Caco-2 (cell line): ENCODE data around the gene CREBL2. TPM values are rescaled to one million over a fixed set of nuclear protein-coding genes. Genes with fewer than 3 reads are reported as not detected.

Experiments used
- BruUV-seq: library from RNA; stranded (reverse); fragments of 400-500 nt; replicated peaks from 2 replicates; lab custom pipeline; 2021; lab: Mats Ljungman, UMichigan
- CTCF ChIA-PET: fragments of 300-600 bp; sonication (Branson Sonifier 250); formaldehyde crosslinking; loops from one replicate; lab custom pipeline; 2022; ENCODE audit warnings: antibody characterized with exemption; lab: Charles Lee
- POLR2A ChIA-PET: fragments of 300-600 bp; sonication (Branson Sonifier 250); formaldehyde crosslinking; loops from one replicate; lab custom pipeline; 2022; ENCODE audit warnings: antibody characterized with exemption; lab: Charles Lee
- DNase-seq, 2 experiments: peaks; one replicate each; pipeline versions ENCODE4 v3.0.0 to v3.0.0-alpha.2; 2020 to 2022
- H3K27me3 ChIP-seq: replicated peaks from 2 replicates; pipeline ENCODE4 v1.6.0; 2011; ENCODE audit warnings: low read length; ENCODE audit not compliant: control insufficient read depth, insufficient read depth
- H3K36me3 ChIP-seq: 2 replicates; pipeline ENCODE4 v1.5.1; 2011; ENCODE audit warnings: low read length; ENCODE audit not compliant: control insufficient read depth, insufficient read depth
- H3K4me1 ChIP-seq: fragments of 250-450 bp; sonication (Bioruptor Pico); 2 replicates; pipeline ENCODE4 v1.5.1; 2020; ENCODE audit warnings: mild to moderate bottlenecking
- H3K4me3 ChIP-seq: 2 replicates; pipeline ENCODE4 v1.5.1; 2011; ENCODE audit warnings: low read depth, mild to moderate bottlenecking, control low read depth, low read length
- H3K9me3 ChIP-seq: fragments of 250-450 bp; sonication (Bioruptor Pico); 2 replicates; pipeline ENCODE4 v1.5.1; 2020; ENCODE audit warnings: mild to moderate bottlenecking, moderate library complexity
- H3K27ac Mint-ChIP-seq: one replicate; pipeline ENCODE4 v1.8.0; 2022; ENCODE audit warnings: mixed read lengths; ENCODE audit not compliant: unreplicated experiment
- H3K27me3 Mint-ChIP-seq: one replicate; pipeline ENCODE4 v1.8.0; 2022; ENCODE audit warnings: mixed read lengths; ENCODE audit not compliant: insufficient read depth, unreplicated experiment
- H3K36me3 Mint-ChIP-seq: one replicate; pipeline ENCODE4 v1.8.0; 2022; ENCODE audit warnings: mild to moderate bottlenecking, mixed read lengths; ENCODE audit not compliant: insufficient read depth, unreplicated experiment
- H3K4me1 Mint-ChIP-seq: one replicate; pipeline ENCODE4 v1.8.0; 2022; ENCODE audit warnings: low read depth, mixed read lengths; ENCODE audit not compliant: unreplicated experiment
- H3K4me3 Mint-ChIP-seq: one replicate; pipeline ENCODE4 v1.8.0; 2022; ENCODE audit warnings: mild to moderate bottlenecking, moderate library complexity, mixed read lengths; ENCODE audit not compliant: unreplicated experiment
- H3K9me3 Mint-ChIP-seq: one replicate; pipeline ENCODE4 v1.8.0; 2022; ENCODE audit warnings: mixed read lengths; ENCODE audit not compliant: unreplicated experiment
- intact Hi-C: fragments of 100-400 bp; cut with micrococcal nuclease; formaldehyde crosslinking; loops from one replicate; pipeline ENCODE4 v1.10.0; 2022; ENCODE audit not compliant: unreplicated experiment
- total RNA-seq: library from RNA; stranded (reverse); gene quantifications from 2 replicates; pipeline ENCODE4 v1.2.3, GENCODE V29; 2022
- TF ChIP-seq, protein P1 (sequence below), 2 experiments: fragments of 200-600 bp in 1 of 2; IDR thresholded peaks; 1 replicate in 1 of 2; 2 replicates in 1 of 2; pipeline versions ENCODE4 v1.5.1 to v1.8.0; 2011 to 2022; ENCODE audit warnings: antibody characterized with exemption in 1 of 2, control low read depth in 1 of 2, inconsistent platforms in 1 of 2, low read depth in 1 of 2, low read length in 1 of 2, mild to moderate bottlenecking in 1 of 2, moderate library complexity in 1 of 2; ENCODE audit not compliant: insufficient read depth in 1 of 2, severe bottlenecking in 1 of 2, unreplicated experiment in 1 of 2

The CREBL2 gene
- total RNA-seq, 1 experiment from 2014 or later, result 26.3 TPM

- no peaks in the 10 kb centered on the region for H3K36me3 Mint-ChIP-seq
- H3K27me3 ChIP-seq, result no peaks in the 10 kb centered on the region
- no peak overlapping the region for H3K4me3 ChIP-seq
- no peaks in the 10 kb centered on the region for H3K27me3 Mint-ChIP-seq
- CTCF ChIA-PET, result no interaction called here
- no peak for DNase-seq
- H3K4me1 Mint-ChIP-seq, result peaks cover 16% of the 10 kb centered on the region
- no peaks in the 10 kb centered on the region for H3K9me3 ChIP-seq
- H3K4me1 ChIP-seq, result peaks cover 20% of the 10 kb centered on the region
- H3K27ac Mint-ChIP-seq, result no peak overlapping the region
- no peaks in the 10 kb centered on the region for H3K36me3 ChIP-seq
- intact Hi-C loops, result no loop called here
- TF ChIP-seq, protein P1, sequence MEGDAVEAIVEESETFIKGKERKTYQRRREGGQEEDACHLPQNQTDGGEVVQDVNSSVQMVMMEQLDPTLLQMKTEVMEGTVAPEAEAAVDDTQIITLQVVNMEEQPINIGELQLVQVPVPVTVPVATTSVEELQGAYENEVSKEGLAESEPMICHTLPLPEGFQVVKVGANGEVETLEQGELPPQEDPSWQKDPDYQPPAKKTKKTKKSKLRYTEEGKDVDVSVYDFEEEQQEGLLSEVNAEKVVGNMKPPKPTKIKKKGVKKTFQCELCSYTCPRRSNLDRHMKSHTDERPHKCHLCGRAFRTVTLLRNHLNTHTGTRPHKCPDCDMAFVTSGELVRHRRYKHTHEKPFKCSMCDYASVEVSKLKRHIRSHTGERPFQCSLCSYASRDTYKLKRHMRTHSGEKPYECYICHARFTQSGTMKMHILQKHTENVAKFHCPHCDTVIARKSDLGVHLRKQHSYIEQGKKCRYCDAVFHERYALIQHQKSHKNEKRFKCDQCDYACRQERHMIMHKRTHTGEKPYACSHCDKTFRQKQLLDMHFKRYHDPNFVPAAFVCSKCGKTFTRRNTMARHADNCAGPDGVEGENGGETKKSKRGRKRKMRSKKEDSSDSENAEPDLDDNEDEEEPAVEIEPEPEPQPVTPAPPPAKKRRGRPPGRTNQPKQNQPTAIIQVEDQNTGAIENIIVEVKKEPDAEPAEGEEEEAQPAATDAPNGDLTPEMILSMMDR (IDR thresholded peaks at IDR 0.05; ENCODE audit: insufficient read depth in 1 of 2, low read depth in 1 of 2, low read length in 1 of 2, severe bottlenecking in 1 of 2, unreplicated experiment in 1 of 2), result no peak
- POLR2A ChIA-PET, result no interaction called here
- no peaks in the 10 kb centered on the region for H3K9me3 Mint-ChIP-seq
- no TSS peak for BruUV-seq
- H3K4me3 Mint-ChIP-seq, result no peak overlapping the region
Observed at GRCh38 chr12:12686925-12687324, 75.2 kb downstream of the CREBL2 start.

DNA sequence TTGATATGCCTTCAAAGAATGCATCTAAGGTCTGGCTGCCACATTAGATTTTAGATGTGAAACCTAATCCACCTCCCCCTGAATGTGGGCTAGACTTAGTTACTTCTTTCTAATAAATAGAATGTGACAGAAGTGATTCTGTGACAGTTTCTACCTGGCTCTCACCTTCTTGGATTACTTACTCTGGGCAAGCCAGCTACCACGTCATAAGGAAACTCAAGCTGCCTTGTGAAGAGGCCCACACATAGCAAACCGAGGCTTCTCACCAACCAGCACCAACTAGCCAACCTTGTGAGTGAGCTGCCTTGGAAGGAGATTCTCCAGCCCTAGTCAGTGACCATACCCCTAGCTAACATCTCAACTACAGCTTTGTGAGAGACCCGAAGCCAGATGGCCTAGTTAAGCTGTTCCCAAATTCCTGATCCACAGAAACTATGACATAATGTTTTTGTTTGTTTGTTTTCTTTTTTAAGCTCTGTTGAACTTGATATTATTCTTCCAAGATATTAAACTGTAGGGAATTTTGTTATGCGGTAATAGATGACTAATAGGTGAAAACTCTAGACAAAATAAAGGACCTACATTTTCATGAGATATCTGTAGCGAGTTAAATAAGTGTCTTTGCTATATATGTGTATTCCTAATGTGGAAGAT, 78.1 kb downstream of the CREBL2 start:
- Mint-ChIP-seq H3K36me3 (no peaks in the 10 kb centered on the region), H3K27me3 (no peaks in the 10 kb centered on the region), H3K4me1 (peaks cover 13% of the 10 kb centered on the region), H3K9me3 (no peaks in the 10 kb centered on the region), H3K4me3 (no peak overlapping the region), H3K27ac (no peak overlapping the region)
- no peaks in the 10 kb centered on the region for H3K9me3 ChIP-seq
- intact Hi-C loops, result no loop called here
- no peaks in the 10 kb centered on the region for H3K27me3 ChIP-seq
- no peak for DNase-seq
- ChIA-PET POLR2A (interaction anchor here (0.6 kb wide), 1 partner anchor 965 kb away, joined by 3 read pairs; no protein-coding TSS in a partner anchor), CTCF (interaction anchor here (0.6 kb wide), 1 partner anchor 205 kb away, joined by 3 read pairs; no protein-coding TSS in a partner anchor)
- TF ChIP-seq, protein P1 (IDR thresholded peaks at IDR 0.05; ENCODE audit: insufficient read depth in 1 of 2, low read depth in 1 of 2, low read length in 1 of 2, severe bottlenecking in 1 of 2, unreplicated experiment in 1 of 2), result no peak
- no TSS peak for BruUV-seq
- H3K4me1 ChIP-seq, result peaks cover 20% of the 10 kb centered on the region
- no peak overlapping the region for H3K4me3 ChIP-seq
- H3K36me3 ChIP-seq, result no peaks in the 10 kb centered on the region

- no peaks in the 10 kb centered on the region for H3K27me3 ChIP-seq
- intact Hi-C loops, result no loop called here
- no TSS peak for BruUV-seq
- Mint-ChIP-seq H3K4me1 (peaks cover 16% of the 10 kb centered on the region), H3K27ac (no peak overlapping the region), H3K27me3 (no peaks in the 10 kb centered on the region), H3K9me3 (no peaks in the 10 kb centered on the region), H3K4me3 (no peak overlapping the region), H3K36me3 (peaks cover 9% of the 10 kb centered on the region)
- H3K36me3 ChIP-seq, result no peaks in the 10 kb centered on the region
- TF ChIP-seq, protein P1 (IDR thresholded peaks at IDR 0.05; ENCODE audit: insufficient read depth in 1 of 2, low read depth in 1 of 2, low read length in 1 of 2, severe bottlenecking in 1 of 2, unreplicated experiment in 1 of 2), result no peak
- DNase-seq, result no peak
- POLR2A ChIA-PET, result no interaction called here
- H3K4me1 ChIP-seq, result peaks cover 25% of the 10 kb centered on the region
- H3K9me3 ChIP-seq, result no peaks in the 10 kb centered on the region
- H3K4me3 ChIP-seq, result no peak overlapping the region
- CTCF ChIA-PET, result no interaction called here
Observed at GRCh38 chr12:12691549-12691948, 79.9 kb downstream of the CREBL2 start.
